Stimulated activated CD4-positive, alpha-beta T cell treated with anti-CD3 and anti-CD28 coated beads, Interleukin-4, amount 100 ng/mL, for 48 hours (primary cell): ENCODE results near the gene RET.

Source experiments
- DNase-seq, 2 donors: peaks; one replicate each; pipeline ENCODE4 v3.0.0-alpha.2; 2020; ENCODE audit warnings: low read depth in 2 of 2

Gene RET

GRCh38 chr10:43120929-43121314 is 44.1 kb downstream of the RET start:
- peak; percentile 24 to 58 for DNase-seq

GRCh38 chr10:43121444-43121843 is 44.6 kb downstream of the RET start:
- no peak for DNase-seq

DNA sequence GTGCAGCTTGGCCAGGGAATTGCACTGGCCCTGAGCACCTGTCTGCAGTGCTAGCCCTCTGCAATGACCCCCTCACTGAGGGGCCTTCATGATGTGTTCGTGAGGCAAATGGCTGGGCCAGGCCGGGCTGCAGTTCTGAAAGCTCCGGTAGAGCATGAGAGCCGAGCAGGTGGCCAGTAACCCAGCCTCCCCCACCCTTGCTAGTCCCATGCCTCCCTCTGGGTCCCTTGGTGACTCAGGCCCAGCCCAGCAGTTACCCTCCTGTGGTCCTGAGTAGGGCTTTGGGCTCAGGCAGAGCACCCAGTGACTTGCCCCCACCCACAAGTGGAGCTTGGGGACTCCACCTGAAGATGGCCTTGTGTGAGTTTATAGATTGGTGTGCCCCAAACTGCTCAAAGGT is 45.2 kb downstream of the RET start:
- DNase-seq = no peak

DNA sequence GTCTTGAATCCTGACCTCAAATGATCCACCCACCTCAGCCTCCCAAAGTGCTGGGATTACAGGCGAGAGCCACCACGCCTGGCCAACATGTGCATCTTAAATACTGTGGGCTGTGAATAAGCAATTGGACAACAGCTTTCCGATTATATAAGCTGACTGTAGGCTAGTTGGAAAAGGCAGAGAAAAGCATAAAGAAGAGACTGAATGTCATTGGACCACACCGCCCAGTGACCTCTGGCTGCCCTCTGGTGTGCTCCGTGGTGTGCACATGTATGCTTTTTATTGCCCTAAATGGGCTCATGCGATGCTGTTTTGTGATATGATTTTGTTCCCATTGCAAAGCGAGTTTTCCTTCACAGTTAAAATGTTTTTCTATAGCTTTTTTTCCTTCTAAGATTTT is 46.0 kb downstream of the RET start:
- DNase-seq = no peak

- no peak for DNase-seq
These were observed 46.7 kb downstream of the RET start for GRCh38 chr10:43123361-43124093.

DNA sequence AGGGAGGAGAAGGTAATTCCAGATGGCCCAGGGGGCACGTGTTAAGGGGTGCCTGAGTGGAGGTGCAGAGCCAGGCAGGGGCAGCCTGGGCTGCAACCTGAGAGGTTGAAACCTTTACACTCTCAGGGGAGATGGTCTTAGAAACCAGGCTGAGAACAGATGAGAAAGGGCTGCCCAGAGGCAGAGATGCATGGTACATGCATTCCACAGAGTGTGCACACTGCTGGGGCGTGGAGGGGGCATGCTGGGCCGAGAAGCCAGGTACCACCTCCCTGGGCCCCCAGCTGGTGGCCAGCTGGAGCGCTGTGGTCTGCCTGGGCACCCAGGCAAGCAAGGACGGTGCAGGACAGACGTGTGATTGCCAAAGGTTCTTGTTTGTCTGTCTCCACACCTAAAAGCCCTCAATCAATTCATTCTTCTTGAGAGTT is 47.2 kb downstream of the RET start:
- DNase-seq = no peak

GRCh38 chr10:43124574-43125273 is 47.9 kb downstream of the RET start:
- no peak for DNase-seq

GRCh38 chr10:43125274-43125845 is 48.5 kb downstream of the RET start:
- DNase-seq = no peak

GRCh38 chr10:43125881-43126731 is 49.2 kb downstream of the RET start:
- no peak for DNase-seq

GRCh38 chr10:43126759-43127424 is 50.0 kb downstream of the RET start:
- DNase-seq = no peak

DNA sequence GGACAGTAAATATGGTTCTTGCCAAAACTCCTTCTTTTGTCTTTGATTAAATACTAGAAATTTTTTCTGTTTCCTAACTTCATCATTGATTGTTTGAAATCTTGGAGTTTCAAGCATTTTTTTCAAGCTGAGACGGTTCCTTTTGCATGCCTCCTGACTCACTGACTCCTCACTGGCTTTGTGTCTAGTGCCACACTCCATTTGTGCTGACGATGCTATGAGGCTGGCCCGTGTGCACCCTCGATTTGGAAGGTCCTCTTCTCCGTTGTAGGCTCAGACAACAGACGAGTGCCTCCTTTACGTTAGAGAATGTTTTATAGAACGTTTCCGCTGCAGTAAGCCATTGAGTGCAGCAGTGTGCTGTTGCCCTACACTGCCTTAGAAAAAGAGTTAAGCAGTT is 50.6 kb downstream of the RET start:
- no peak for DNase-seq

DNA sequence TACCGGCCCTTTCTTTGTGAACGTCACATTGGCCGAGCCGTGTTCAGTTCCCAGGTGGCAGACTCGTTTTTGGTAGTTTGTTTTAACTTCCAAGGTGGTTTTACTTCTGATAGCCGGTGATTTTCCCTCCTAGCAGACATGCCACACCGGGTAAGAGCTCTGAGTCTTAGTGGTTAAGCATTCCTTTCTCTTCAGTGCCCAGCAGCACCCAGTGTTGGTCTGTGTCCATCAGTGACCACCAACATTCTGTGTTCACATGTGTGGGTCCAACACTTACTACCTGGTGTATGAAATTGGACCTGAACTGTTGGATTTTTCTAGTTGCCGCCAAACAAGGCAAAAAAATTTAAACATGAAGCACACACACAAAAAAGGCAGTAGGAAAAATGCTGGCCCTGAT is 51.5 kb downstream of the RET start:
- DNase-seq = no peak

DNA sequence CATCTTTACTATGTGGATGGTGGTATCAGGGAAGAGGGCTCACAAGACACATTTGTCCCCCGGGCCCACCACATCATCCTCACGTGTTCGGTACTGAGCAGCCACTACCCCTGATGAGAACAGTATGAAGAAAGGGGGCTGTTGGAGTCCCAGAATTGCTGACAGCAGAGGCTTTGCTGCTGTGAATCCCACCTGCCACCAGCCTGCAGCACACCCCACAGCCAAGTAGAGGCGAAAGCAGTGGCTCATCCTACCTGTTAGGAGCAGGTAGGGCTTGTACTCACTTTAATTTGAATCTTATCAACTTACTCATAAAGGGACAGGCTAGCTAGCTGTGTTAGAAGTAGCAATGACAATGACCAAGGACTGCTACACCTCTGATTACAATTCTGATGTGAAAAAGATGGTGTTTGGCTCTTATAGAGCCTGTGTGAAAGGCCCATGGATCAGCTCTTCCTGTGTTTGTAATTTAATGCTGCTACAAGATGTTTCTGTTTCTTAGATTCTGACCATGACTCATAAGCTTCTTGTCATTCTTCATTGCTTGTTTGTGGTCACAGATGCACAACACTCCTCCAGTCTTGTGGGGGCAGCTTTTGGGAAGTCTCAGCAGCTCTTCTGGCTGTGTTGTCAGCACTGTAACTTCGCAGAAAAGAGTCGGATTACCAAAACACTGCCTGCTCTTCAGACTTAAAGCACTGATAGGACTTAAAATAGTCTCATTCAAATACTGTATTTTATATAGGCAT is 52.3 kb downstream of the RET start:
- no peak for DNase-seq

- no peak for DNase-seq
These were observed 53.9 kb downstream of the RET start for GRCh38 chr10:43130770-43131171.

DNA sequence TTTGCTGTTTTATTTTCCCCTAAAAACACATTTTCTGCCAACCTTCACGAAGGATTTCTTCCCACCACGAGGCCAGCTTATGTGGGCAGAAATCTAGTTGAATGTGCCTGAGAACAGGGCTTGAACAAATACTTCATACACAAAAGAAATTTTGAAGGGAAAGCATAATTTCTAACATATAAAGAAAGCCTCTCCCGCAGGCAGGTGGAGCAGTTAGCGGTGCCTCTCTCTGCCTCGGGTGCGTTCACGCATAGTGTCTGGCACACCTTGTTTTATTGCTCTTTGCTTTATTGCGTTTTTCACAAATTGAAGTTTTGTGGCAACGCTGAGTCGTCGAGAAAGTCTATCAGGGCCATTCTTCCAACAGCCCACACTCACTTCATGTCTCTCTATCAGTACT is 54.4 kb downstream of the RET start:
- DNase-seq = no peak

GRCh38 chr10:43131906-43132305 is 55.0 kb downstream of the RET start:
- DNase-seq = no peak

DNA sequence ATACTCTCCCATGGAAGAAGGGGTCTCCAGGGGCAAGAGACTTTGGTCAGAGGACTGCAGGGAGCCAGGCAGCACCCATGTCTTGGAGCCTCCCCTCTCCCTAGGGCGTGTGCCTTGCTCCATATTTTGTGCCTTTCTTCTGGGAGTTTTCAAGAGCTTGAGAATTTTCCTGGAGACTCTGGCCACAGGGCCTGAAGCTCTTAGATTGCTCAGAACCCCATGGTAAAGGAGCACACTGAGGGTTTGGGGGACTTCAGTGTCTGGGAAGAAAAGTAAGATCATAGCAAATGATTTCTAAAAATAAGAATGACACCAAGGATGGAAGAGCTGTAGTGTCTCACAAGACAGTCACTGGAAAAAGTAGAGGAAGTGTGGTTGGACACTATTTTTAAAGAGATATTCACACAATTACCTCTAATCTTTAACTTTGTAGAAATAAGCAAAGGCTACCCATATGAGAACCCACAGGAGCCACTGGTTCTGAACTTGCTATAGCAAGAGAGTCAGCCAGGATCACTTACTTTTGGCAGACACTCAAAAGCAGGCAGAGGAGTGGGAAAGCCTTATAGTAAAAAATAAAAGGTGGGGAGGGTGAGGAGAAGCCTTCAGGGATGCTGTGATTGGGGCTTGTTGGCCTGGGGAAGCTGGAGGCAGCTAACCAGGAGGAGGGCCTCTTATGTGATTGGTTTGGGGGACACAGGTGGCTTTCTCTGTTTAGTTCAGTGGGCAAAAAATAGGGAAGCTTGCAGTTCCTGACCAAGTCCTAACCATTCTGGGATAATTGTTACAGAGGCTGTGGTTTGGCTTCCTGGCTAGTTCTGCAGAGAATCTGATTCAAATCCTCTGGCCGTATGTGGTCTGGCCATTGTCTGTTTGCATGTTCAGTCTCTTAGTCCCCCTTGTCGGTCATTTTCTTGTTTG is 56.3 kb downstream of the RET start:
- DNase-seq = no peak

GRCh38 chr10:43134126-43134905 is 57.4 kb downstream of the RET start:
- DNase-seq = no peak

- DNase-seq = no peak
These were observed 58.2 kb downstream of the RET start for GRCh38 chr10:43135064-43135463.
